Endometrial microvascular endothelial cells (primary cell): ENCODE measurements around the gene RSAD2. TPM values are rescaled to one million over a fixed set of nuclear protein-coding genes. Genes with fewer than 3 reads are reported as not detected.

Experiments used
- in situ Hi-C: cut with HindIII; loops from 2 replicates; pipeline ENCODE4 v1.10.0; 2017; ENCODE audit warnings: low sequenced_read_pairs, low pct_unique_long_range_greater_than_20kb; ENCODE audit errors: inconsistent ontology term
- total RNA-seq: library from RNA; depleted of rRNA; stranded (reverse); fragments of >200 nt; gene quantifications from one replicate; pipeline ENCODE4 v1.2.3, GENCODE V29; 2015; ENCODE audit errors: inconsistent ontology term

Gene RSAD2, protein sequence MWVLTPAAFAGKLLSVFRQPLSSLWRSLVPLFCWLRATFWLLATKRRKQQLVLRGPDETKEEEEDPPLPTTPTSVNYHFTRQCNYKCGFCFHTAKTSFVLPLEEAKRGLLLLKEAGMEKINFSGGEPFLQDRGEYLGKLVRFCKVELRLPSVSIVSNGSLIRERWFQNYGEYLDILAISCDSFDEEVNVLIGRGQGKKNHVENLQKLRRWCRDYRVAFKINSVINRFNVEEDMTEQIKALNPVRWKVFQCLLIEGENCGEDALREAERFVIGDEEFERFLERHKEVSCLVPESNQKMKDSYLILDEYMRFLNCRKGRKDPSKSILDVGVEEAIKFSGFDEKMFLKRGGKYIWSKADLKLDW
- 5.1 TPM for total RNA-seq

DNA sequence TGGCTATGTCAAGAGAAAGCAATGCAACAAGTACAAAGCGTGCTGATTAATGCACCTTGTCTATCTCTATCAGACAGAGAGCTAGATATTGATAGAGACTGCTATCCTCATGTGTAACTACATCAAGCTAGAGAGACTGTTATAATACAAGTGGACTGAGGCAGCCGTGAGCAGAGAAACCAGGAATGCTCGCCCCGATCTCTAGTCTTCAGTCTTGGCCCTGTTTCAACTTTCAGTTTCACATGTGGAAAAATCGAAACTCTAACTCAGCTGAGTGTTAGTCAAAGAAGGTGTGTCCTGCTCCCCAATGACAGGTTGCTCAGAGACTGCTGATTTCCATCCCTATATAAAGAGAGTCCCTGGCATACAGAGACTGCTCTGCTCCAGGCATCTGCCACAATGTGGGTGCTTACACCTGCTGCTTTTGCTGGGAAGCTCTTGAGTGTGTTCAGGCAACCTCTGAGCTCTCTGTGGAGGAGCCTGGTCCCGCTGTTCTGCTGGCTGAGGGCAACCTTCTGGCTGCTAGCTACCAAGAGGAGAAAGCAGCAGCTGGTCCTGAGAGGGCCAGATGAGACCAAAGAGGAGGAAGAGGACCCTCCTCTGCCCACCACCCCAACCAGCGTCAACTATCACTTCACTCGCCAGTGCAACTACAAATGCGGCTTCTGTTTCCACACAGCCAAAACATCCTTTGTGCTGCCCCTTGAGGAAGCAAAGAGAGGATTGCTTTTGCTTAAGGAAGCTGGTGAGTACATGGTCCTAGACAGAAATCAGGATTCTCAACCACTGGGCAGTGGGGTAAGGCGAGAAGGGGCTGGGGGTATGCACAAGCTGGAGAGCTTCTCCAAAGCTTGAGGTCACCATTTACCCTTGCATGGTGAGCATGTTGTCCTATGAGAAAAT is at the start of gene RSAD2:
Gene RSAD2 (plus strand): TSS at position 376 of the 903 bp plus-strand sequence. CDS start 24 bp downstream, at position 400.
- in situ Hi-C loops = no loop called here

DNA sequence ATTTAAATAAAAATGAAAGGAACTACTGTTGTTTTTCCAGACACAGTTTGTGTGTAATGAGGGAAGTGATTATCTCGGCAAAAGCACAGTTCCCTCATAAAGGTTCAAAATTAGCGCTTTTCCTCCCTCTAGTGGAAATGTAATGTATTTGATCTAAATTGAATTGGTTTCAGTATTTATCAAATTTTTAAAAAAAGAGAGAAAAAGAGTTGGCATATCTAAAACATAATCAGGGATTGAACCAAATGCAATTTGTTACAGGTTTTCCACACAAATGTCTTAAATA is 49.3 kb upstream of the RSAD2 start:
- in situ Hi-C loops = no loop called here

DNA sequence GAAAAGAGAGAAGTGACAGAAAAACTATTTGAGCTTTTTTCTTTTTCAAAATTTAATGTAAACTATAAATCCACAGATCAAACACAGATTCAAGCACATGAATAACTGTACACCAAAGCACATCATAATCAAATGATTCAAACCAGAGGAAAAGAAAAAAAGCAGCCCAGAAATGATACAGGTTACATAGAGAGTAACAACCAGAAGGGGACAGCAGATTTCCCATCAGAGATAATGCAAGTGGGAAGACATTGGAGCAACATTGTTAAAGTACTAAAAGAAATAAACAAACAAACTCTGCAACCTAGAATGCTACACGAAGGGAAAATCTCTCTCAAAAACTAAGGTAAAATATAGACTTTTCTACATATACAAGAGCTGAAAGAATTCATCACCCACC is 46.3 kb upstream of the RSAD2 start:
- in situ Hi-C loops = no loop called here

DNA sequence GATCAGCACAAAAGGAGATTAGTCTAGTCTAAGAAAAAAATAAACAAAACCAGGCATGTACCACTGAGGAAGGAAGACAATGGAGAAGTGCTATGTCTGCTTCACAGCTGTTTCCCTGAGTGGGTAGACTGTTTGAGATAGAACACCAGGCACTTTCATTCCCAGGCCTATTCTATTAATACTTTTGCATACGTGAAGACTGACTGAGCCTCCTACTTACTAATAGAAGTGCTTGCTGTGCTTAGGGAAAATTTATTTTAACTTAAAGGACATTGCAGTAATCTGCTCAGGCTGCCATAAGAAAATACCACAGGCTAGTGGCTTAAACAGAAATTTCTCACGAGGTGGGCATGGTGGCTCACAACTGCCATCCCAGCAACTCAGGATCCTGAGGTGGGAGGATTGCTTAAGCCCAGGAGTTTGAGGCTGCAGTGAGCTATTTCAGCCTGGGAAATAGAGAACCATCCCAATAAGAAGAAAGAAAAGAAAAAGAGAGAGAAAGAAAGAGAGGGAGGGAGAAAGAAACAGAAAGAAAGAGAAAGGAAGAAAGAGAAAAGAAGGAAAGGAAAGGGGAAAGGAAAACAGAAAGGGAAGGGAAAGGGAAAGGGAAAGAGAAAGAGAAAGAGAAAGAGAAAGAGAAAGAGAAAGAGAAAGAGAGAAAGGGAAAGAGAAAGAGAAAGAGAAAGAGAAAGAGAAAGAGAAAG is 44.8 kb upstream of the RSAD2 start:
- in situ Hi-C loops = no loop called here

DNA sequence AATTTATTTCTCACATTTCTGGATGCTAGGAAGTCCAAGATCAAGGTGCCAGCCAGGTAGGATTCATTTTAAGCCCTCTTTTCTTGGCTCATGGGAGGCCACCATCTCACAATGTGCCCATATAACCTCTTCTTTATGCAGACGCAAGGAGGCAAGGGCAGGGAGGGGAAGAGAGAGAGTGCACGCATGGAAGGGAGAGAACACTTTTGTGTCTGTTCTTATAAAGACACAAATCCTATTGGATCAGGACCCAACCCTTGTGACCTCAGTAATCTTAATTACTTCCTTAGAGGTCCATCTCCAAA is 44.3 kb upstream of the RSAD2 start:
- in situ Hi-C loops = no loop called here

DNA sequence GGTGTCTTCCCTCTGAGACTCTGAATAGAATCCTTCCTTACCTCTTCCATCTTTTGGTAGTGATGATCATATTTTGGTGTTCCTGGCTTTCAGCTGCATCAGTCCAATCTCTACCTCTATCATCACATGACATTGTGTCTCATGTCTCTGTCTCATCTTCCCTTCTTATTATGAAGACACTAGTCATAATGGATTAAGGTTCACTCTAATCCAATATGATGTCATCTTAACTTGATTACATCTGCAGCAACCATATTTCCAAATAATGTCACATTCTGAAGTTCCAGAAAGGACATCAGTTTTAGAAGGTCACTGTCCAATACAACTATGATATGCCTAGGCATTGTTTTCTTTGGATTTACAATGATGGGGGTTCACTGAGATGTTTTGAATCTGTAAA is 43.4 kb upstream of the RSAD2 start:
- in situ Hi-C loops = no loop called here

DNA sequence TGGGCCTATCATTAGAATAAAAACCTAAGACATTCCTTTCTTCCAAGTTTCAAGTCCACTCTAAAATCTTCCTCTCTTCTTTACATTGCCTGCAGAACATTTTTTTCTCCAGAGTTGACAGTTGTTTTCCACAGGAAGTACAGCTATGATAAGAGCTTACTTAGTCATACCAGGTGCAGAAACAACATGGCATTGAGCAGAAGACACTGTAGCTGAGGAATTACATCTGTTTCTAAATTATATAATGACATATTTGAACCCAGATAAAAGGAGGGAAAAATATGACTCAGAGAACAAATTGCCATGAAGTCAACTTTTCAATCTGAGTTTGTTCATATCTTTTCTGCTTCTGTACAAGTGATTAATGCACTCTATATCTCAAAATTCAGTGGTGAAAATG is 42.1 kb upstream of the RSAD2 start:
- in situ Hi-C loops = no loop called here

DNA sequence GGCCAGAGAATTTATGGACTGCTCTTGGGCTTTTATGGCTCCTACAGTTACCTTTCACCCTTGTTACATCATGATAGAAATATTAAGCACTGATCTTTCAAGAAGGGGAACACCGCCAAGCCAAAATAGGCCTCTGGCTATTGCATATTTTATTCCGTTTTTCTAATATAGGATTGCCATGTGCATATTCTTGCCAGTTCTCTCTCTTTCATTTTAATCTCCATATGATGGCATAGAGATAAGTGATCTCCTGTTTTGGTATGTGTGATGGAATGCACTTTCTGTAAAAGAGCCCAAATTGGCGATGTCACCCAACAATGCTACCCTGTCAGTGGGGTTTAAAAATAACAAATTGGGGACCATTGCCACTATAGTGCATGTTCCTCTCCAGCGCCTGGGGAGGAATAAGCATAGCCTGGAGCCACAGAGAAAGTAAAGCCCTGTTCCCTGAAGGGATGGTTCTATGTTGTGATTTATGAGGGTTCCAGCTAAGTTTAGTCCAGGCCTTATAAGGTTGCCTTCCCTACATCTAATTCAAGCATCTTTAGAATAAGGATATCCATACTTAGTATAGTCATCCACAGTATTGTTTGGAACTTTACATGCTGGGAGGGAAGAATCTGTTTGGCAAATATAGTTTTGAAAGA is 38.8 kb upstream of the RSAD2 start:
- in situ Hi-C loops = no loop called here

DNA sequence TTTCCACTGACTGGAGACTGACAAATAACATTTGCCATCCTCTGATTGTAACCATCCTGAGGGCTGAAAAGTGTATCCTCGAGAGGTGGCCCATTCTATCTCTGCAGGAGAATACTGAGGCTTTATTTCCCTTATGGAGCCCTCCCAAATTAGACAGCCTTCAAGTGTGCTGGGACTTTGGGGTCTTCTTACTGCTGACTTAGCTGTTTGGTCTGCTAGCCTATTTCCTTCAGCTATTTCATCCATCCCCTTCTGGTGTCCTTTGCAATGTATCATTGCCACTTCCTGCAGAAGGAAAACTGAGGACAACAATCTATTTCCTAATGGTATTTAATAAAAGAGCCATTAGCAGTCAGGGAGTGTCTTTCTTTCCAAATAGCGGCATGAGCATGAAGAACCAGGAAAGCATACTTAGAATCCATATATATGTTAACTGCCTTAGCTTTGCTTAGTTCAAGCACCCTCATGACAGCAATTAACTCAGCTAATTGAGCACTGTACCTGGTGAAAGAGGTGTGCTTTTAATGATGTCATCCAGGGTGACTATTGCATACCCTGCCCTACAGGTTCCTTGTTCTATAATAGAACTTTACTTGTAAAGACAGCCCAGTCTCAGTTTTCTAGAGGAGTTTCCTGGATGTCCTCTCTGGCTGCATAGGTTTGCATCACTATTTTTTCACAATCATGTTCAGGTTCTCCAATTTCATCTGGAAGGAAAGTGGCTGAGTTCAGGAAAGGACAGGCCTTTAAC is 35.9 kb upstream of the RSAD2 start:
- in situ Hi-C loops = no loop called here

DNA sequence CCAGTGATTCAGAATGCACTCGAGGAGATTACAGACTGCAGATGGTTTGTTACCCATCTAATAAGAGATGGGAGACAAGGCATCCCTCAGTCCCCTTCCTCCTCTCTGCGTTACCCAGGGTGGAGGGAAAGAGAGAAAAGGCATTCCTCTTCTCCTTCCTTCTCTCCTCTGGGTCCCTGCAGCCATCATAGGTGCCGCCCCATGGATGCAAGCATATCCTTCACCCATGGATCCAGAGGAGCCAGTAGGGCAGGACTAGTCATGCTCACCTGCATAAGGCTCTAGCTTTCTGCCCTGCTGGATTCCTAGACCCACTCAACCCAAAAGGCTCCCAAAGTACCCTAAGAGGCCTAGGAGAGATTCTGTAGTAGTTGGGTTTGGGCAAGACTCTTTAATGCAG is 32.3 kb upstream of the RSAD2 start:
- in situ Hi-C loops = no loop called here

DNA sequence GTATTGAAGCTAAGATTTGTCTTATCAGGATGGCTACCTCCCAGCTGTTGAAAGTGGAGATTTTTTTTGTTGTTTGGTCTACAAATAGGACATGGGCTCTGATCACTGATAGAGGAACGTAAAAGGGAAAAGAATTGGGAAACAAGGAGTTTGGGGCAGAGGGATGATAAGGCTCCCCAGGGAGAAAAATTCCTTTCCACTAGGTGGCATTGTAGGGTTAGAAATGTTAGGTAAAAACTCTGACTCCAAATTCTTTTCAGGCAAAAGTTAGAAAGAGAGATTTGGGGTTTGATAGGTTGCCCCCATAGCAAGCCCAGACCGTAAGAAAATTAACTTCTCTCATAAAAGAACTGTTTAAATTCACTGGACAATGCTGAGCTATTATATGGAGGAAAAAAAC is 31.7 kb upstream of the RSAD2 start:
- in situ Hi-C loops = no loop called here

DNA sequence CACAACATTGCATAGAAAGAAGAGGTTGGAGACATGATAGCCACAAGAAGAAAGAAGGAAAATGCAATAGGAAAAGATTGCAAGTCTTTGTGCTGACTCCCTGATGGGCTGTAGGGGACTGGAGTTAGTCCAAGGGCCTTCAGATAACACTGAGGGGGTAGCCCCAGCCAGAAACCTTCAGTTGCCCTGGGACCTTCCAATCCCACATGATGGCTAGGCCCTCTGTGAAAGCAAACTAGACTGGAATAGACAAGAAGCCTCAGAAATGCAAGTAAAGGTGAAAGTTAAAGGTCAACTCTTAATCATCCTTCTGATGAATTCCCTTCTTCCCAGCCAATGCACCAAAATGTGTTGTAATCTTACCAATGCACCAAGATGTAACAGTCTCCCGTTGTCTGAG is 31.0 kb upstream of the RSAD2 start:
- in situ Hi-C loops = no loop called here

DNA sequence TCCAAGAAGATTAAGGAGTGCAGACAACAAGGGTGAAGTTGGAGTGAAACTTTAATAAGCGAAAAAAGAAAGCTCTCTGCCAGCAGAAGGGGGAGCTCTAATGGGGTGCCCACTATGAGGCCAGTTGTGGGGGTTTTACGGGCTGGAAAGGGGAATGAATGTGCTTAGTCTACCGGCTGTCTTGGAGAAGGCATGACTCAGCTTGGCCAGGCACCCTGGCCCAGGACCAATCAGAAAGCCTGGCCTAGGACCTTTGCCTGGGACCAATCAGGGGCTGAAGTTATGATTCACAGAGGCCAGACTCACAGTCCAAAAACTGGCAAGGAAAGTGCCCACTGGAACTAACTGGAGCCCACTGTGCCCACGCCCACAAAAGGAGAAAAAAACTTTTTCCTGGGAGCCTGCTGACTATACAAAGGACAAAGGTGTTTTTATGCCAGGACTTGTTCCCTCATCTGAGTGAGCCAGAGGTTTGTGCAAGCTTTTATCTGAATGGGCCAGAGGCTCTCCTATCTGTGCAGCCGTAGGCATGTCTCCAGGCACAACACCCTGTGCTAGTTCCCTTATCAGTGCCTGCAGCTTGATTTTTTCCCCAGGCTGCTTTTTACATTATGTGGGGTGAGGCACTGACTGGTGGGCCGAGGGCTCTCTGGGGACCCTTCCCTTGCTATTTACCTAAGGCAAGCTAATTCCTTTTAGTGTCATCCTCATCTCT is 30.5 kb upstream of the RSAD2 start:
- in situ Hi-C loops = no loop called here

DNA sequence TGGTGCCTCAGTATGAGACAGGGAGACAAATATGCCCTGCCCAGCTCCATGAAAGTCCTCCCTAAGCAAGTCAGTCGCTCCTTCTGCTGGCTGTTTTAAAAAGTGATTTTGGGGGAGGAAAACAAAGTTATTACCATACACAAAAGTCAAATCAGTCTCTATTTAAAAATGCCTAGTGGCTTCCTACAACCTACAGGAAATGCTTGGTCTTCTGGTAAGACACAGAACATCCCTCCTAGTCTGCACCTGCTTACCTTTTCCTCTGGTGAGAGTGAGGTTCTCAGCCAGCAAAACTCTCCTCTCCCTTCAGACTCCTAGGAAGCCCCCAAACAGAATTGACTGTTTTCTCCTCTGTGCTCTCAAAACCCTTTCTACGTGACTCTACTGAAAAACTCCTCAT is 25.4 kb upstream of the RSAD2 start:
- in situ Hi-C loops = no loop called here

DNA sequence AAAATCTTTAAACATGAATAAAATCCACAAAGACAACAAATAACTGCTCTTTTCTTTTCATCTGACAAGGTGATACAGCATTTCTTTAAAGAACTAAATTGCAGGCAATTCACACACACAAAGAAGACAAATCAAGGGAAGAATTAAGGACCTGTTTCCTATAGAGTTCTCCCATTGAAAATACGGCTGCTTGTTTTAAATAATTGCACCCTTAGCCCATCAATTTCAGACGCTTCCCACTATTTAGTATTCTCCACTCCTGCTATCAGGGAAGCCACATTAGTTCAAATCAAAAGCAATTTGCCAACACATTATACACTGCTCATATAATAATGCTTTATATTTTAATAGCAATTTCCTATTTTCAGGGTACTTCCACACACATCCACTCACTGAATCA is 23.2 kb upstream of the RSAD2 start:
- in situ Hi-C loops = no loop called here

DNA sequence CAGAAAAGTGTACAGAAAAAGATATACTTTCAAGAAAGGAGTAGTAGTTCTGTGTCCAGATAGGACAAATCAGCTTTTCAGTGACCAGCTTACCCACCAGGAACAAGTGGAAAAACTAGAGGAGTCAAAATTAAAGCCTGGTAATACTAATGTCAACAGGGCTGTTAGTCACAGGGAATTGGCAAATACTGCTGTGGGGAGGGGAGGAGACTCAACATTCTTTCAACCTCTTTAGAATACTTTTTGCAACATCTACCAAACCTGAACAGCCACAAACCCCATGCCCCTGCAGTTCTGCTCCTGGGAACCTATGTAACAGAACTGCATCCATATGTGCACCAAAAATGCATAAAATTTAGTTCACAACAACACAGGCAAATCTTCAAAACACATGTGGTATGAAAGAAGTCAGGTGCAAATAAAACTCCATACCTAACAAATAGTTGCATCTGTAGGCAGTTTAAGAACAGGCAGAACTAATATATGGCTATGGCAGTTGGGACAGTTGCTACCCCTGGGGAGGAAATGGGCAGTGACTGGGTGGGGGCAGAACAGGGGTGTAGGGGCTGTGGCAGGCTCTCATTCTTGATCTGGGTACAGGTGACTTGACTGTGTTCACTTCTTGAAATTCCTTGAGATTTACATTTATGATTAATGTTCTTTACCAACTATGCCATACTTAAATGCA is 21.6 kb upstream of the RSAD2 start:
- in situ Hi-C loops = no loop called here

DNA sequence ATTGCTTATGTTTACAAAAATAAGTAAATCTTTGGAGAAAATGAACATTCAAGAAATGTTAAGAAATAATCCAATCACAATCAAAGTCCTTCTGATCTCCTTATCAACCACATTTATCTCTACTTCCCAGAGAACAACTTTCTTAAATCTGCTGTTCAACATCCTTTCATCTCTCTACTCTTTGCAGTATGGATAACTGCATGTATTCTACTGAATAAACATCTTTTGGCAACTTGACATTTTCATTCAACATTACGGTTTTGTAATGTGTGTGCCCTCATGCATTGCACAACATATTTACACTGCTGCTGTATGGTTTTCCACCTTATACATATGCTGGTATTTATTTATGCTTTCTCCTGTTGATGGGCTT is 21.0 kb upstream of the RSAD2 start:
- in situ Hi-C loops = no loop called here
